Loucy (cell line): ENCODE results near the gene FLCN.

ENCODE experiments used
- CTCF ChIP-seq: fragments of 200-600 bp; sonication (generic); conservative IDR thresholded peaks from 2 replicates; pipeline ENCODE4 v1.5.1; 2014; ENCODE audit warnings: mild to moderate bottlenecking, antibody characterized with exemption, low read length
- EZH2phosphoT487 ChIP-seq: fragments of 200-600 bp; IDR thresholded peaks from 2 replicates; pipeline ENCODE4 v1.6.1; 2018; ENCODE audit warnings: antibody characterized with exemption, mild to moderate bottlenecking, moderate library complexity, borderline replicate concordance

GRCh38 chr17:17229416-17230384 lies 7.3 kb downstream of the FLCN start:
- TF ChIP-seq CTCF (no peak), EZH2phosphoT487 (no peak)
